ENCODE results near the gene PARVB.
"Not testable (repeated sequence)": the region's sequence is repeated elsewhere in the genome, so short reads cannot be mapped to it uniquely, and the experiment has no call there.

Gene PARVB

GRCh38 chr22:43996170-43996980, 27.7 kb upstream of the PARVB start:
- H3K4me3 ChIP-seq (ENCODE audit: low read depth, low read length), result no peak overlapping the region

- H3K4me3 ChIP-seq (ENCODE audit: low read depth, low read length), result no peak overlapping the region
Measured at GRCh38 chr22:43996981-43997265, 27.2 kb upstream of the PARVB start.

- H3K4me3 ChIP-seq (ENCODE audit: low read depth, low read length), result no peak overlapping the region
Measured at GRCh38 chr22:43998679-43999264, 25.3 kb upstream of the PARVB start.

GRCh38 chr22:43999378-43999777, 24.7 kb upstream of the PARVB start:
- no peak overlapping the region for H3K4me3 ChIP-seq (ENCODE audit: low read depth, low read length)

- no peak overlapping the region for H3K4me3 ChIP-seq (ENCODE audit: low read depth, low read length)
Measured at GRCh38 chr22:44000123-44000522, 24.0 kb upstream of the PARVB start.

- H3K4me3 ChIP-seq (ENCODE audit: low read depth, low read length), result no peak overlapping the region
Measured at GRCh38 chr22:44001521-44001920, 22.6 kb upstream of the PARVB start.

- H3K4me3 ChIP-seq (ENCODE audit: low read depth, low read length), result no peak overlapping the region
Measured at GRCh38 chr22:44002324-44002723, 21.8 kb upstream of the PARVB start.

- no peak overlapping the region for H3K4me3 ChIP-seq (ENCODE audit: low read depth, low read length)
Measured at GRCh38 chr22:44002997-44003396, 21.1 kb upstream of the PARVB start.

GRCh38 chr22:44003405-44004103, 20.5 kb upstream of the PARVB start:
- no peak overlapping the region for H3K4me3 ChIP-seq (ENCODE audit: low read depth, low read length)

- no peak overlapping the region for H3K4me3 ChIP-seq (ENCODE audit: low read depth, low read length)
Measured at GRCh38 chr22:44004104-44004460, 20.0 kb upstream of the PARVB start.

GRCh38 chr22:44005524-44005923, 18.6 kb upstream of the PARVB start:
- H3K4me3 ChIP-seq (ENCODE audit: low read depth, low read length), result no peak overlapping the region

- no peak overlapping the region for H3K4me3 ChIP-seq (ENCODE audit: low read depth, low read length)
Measured at GRCh38 chr22:44012162-44012561, 11.9 kb upstream of the PARVB start.

GRCh38 chr22:44012591-44012990, 11.5 kb upstream of the PARVB start:
- no peak overlapping the region for H3K4me3 ChIP-seq (ENCODE audit: low read depth, low read length)

GRCh38 chr22:44014241-44014640, 9.9 kb upstream of the PARVB start:
- no peak overlapping the region for H3K4me3 ChIP-seq (ENCODE audit: low read depth, low read length)

GRCh38 chr22:44016586-44016985, 7.5 kb upstream of the PARVB start:
- H3K4me3 ChIP-seq (ENCODE audit: low read depth, low read length), result not testable (repeated sequence)

- no peak overlapping the region for H3K4me3 ChIP-seq (ENCODE audit: low read depth, low read length)
Measured at GRCh38 chr22:44018594-44018993, 5.5 kb upstream of the PARVB start.

GRCh38 chr22:44019416-44019815, 4.7 kb upstream of the PARVB start:
- no peak overlapping the region for H3K4me3 ChIP-seq (ENCODE audit: low read depth, low read length)

GRCh38 chr22:44019846-44020245, 4.3 kb upstream of the PARVB start:
- H3K4me3 ChIP-seq (ENCODE audit: low read depth, low read length), result no peak overlapping the region

- H3K4me3 ChIP-seq (ENCODE audit: low read depth, low read length), result no peak overlapping the region
Measured at GRCh38 chr22:44020981-44021380, 3.1 kb upstream of the PARVB start.

- peak overlapping the region; percentile 42 for H3K4me3 ChIP-seq (ENCODE audit: low read depth, low read length)
Measured at GRCh38 chr22:44023404-44024287, 456 bp upstream of the PARVB start.

All from iPS-11a (cell line).